Measurements from ENCODE around the gene UBE2O. TPM values are rescaled to one million over a fixed set of nuclear protein-coding genes. Genes with fewer than 3 reads are reported as not detected.

Gene UBE2O
- total and polyA plus RNA-seq, 2 donors from 2014 or later: 5.5 to 21.3 TPM

DNA sequence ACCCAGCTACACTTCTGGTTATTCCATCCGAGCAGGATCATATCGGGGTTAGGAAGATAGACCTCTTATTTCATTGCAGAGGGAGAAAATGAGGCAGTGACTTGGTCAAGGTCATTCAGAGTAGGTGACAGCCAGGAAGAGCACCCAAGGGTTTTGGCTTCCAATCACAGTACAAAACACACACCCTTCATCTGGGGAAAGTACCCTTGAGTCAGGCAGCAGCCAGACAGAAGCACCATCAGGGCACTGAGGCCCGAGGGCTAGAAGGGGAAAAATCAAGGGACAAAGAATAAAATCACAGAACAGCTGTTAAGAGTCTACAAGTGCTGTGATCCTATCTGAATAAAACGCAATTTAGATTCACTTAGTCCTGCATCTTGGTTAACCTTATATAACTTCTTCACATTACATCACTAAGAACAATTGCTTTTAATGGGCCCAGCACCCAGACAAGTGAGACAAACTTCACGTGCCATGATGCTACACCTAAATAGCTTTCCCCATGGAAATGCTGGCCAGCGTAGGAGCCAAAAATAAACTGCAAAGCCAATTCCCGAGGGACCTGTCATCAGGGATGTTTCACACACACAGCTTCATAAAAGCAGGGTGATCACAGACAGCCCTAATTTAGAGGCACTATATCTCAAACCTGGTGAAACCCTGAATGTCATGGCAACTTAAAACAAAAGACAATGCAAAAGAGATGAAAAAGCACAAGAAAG, 4.9 kb downstream of the UBE2O start:
- TF ChIP-seq, protein P1, sequence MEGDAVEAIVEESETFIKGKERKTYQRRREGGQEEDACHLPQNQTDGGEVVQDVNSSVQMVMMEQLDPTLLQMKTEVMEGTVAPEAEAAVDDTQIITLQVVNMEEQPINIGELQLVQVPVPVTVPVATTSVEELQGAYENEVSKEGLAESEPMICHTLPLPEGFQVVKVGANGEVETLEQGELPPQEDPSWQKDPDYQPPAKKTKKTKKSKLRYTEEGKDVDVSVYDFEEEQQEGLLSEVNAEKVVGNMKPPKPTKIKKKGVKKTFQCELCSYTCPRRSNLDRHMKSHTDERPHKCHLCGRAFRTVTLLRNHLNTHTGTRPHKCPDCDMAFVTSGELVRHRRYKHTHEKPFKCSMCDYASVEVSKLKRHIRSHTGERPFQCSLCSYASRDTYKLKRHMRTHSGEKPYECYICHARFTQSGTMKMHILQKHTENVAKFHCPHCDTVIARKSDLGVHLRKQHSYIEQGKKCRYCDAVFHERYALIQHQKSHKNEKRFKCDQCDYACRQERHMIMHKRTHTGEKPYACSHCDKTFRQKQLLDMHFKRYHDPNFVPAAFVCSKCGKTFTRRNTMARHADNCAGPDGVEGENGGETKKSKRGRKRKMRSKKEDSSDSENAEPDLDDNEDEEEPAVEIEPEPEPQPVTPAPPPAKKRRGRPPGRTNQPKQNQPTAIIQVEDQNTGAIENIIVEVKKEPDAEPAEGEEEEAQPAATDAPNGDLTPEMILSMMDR (IDR thresholded peaks at IDR 0.05; ENCODE audit: borderline replicate concordance, extremely low read depth, insufficient read depth): no peak
- no peak overlapping the region for H3K9ac ChIP-seq (ENCODE audit: low read length in 3 of 3)
- H3K9me3 ChIP-seq (ENCODE audit: control insufficient read depth in 2 of 3, insufficient read depth in 1 of 3, low read length in 3 of 3): no peaks in the 10 kb centered on the region
- intact Hi-C loops (cut with DNase I): no loop called here
- H3K4me1 ChIP-seq (ENCODE audit: control insufficient read depth in 2 of 3, insufficient read depth in 2 of 3, low read depth in 1 of 3, low read length in 3 of 3): peaks cover 0 to 19% (median 10%) of the 10 kb centered on the region in 3 donors
- H3K4me3 ChIP-seq (ENCODE audit: low read length in 3 of 3): no peak overlapping the region
- no peak for DNase-seq
- H3K27ac ChIP-seq (ENCODE audit: low read depth in 2 of 2, low read length in 2 of 2): no peak overlapping the region
- H3K27me3 ChIP-seq (ENCODE audit: control insufficient read depth, insufficient read depth, low read length): no peaks in the 10 kb centered on the region
- no peaks in the 10 kb centered on the region for H3K36me3 ChIP-seq (ENCODE audit: control insufficient read depth in 2 of 3, insufficient read depth in 3 of 3, low read length in 3 of 3)
- no peak for FAIRE-seq

DNA sequence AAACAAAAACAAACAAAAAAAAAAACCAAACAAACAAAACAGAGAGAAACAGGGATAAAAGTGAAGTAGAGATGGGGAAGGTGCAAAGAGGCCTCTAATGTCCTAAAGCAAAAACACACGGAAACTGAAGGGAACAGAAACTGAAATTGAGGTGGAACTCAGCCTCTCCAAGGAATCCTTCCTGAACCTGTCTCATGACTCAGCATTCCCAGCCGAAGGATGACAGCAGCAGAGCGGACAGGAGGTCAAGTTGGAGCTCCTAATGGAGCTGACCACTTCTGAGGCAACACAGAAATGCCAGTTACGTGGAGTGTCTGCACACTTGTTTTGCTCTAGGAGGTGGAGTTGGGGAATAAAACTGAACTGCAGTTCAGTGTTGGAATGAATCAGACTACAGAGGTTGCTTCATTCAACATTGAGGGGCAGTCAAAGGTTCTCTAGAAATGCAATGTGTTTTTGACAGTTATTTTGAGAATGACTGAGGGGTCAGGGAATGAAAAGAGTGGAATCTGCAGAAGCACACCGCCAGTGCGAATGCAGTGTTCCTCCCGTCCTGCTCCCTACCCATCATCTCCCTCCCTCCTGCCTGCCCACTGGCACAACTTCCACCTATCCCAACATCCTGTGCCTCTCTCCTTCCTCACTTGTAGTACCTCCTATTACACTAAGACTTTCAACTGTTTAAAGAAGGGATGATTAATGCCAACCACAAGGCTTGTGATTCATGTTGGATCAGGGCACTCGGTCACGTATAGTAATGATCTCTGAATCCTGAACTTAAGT, 6.3 kb downstream of the UBE2O start:
- Histone ChIP-seq H3K36me3 (ENCODE audit: control insufficient read depth in 2 of 3, insufficient read depth in 3 of 3, low read length in 3 of 3) (no peaks in the 10 kb centered on the region), H3K4me1 (ENCODE audit: control insufficient read depth in 2 of 3, insufficient read depth in 2 of 3, low read depth in 1 of 3, low read length in 3 of 3) (peaks cover 0 to 15% (median 8%) of the 10 kb centered on the region in 3 donors), H3K9ac (ENCODE audit: low read length in 3 of 3) (no peak overlapping the region), H3K27me3 (ENCODE audit: control insufficient read depth, insufficient read depth, low read length) (no peaks in the 10 kb centered on the region), H3K4me3 (ENCODE audit: low read length in 3 of 3) (no peak overlapping the region), H3K27ac (ENCODE audit: low read depth in 2 of 2, low read length in 2 of 2) (no peak overlapping the region), H3K9me3 (ENCODE audit: control insufficient read depth in 2 of 3, insufficient read depth in 1 of 3, low read length in 3 of 3) (no peaks in the 10 kb centered on the region)
- FAIRE-seq (no peak), DNase-seq (peak in 2 of 5 donors; percentile 32 to 46)
- TF ChIP-seq, protein P1 (IDR thresholded peaks at IDR 0.05; ENCODE audit: borderline replicate concordance, extremely low read depth, insufficient read depth): no peak
- intact Hi-C loops (cut with DNase I): no loop called here

DNA sequence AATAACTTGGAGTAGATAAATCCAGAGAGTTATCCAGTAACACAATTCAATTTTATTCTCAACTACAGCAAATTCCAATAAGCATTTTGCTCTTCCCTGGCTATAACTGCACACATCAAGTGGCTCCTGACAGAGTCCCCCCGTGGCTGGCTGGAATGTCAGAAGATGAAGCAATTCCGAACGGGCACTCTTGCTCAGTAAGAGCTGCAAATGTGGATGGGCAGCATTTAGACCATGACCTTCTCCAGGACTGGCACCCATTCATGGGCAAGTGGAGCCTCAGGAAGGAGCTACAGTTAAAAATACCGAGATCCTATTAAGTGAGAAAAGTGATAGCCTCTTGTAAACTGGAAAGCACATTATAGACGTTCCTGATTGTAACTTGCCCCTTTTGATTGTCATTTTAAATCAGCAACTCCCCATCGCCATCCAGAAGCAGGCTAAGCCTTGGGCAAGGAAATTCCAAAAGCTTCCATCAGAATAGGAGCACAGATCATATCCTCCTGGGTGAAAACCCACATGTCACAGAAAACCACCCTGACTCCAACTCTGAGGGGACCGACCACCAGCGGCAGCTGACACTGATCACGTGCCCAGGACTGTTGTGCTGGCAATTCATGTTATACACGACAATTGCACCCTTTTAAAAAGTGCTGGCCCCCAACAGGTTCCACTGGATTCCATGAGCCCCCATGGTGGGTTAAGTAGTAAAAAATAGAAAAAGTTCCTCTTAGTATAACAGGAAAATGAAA, 7.1 kb downstream of the UBE2O start:
- Histone ChIP-seq H3K4me3 (ENCODE audit: low read length in 3 of 3) (no peak overlapping the region), H3K27ac (ENCODE audit: low read depth in 2 of 2, low read length in 2 of 2) (no peak overlapping the region), H3K36me3 (ENCODE audit: control insufficient read depth in 2 of 3, insufficient read depth in 3 of 3, low read length in 3 of 3) (no peaks in the 10 kb centered on the region), H3K9me3 (ENCODE audit: control insufficient read depth in 2 of 3, insufficient read depth in 1 of 3, low read length in 3 of 3) (no peaks in the 10 kb centered on the region), H3K27me3 (ENCODE audit: control insufficient read depth, insufficient read depth, low read length) (no peaks in the 10 kb centered on the region), H3K9ac (ENCODE audit: low read length in 3 of 3) (no peak overlapping the region), H3K4me1 (ENCODE audit: control insufficient read depth in 2 of 3, insufficient read depth in 2 of 3, low read depth in 1 of 3, low read length in 3 of 3) (peaks cover 0 to 10% (median 0%) of the 10 kb centered on the region in 3 donors)
- no peak for FAIRE-seq
- TF ChIP-seq, protein P1 (IDR thresholded peaks at IDR 0.05; ENCODE audit: borderline replicate concordance, extremely low read depth, insufficient read depth): no peak
- intact Hi-C loops (cut with DNase I): no loop called here
- no peak for DNase-seq

Measured in kidney (tissue), 14 donors.